ENCODE results near the gene R3HDM4.

The R3HDM4 gene

GRCh38 chr19:947090-947706 lies 34.2 kb upstream of the R3HDM4 start:
- H3K4me1 ChIP-seq = no peaks in the 10 kb centered on the region
- no peaks in the 10 kb centered on the region for H3K36me3 ChIP-seq (ENCODE audit: control insufficient read depth, insufficient read depth, low read length)
- no peaks in the 10 kb centered on the region for H3K27me3 ChIP-seq (ENCODE audit: control insufficient read depth, insufficient read depth, low read length)
- H3K9ac ChIP-seq = no peak overlapping the region
- H3K9me3 ChIP-seq (ENCODE audit: control insufficient read depth, low read length) = no peaks in the 10 kb centered on the region
- no peak overlapping the region for H3K27ac ChIP-seq
- H3K4me3 ChIP-seq (ENCODE audit: low read depth, low read length) = no peak overlapping the region
- TF ChIP-seq CTCF (IDR thresholded peaks at IDR 0.05) = no peak
- H3K79me2 ChIP-seq = peaks cover 66% of the 10 kb centered on the region
- H3K4me2 ChIP-seq (ENCODE audit: low read length) = no peak overlapping the region
- no peak overlapping the region for H2AFZ ChIP-seq

- Histone ChIP-seq H3K27me3 (ENCODE audit: control insufficient read depth, insufficient read depth, low read length) (no peaks in the 10 kb centered on the region), H3K9me3 (ENCODE audit: control insufficient read depth, low read length) (no peaks in the 10 kb centered on the region), H3K4me3 (ENCODE audit: low read depth, low read length) (no peak overlapping the region), H3K79me2 (peaks cover 65% of the 10 kb centered on the region), H2AFZ (no peak overlapping the region), H3K4me2 (ENCODE audit: low read length) (no peak overlapping the region), H3K9ac (no peak overlapping the region), H3K4me1 (peaks cover 9% of the 10 kb centered on the region), H3K36me3 (ENCODE audit: control insufficient read depth, insufficient read depth, low read length) (no peaks in the 10 kb centered on the region), H3K27ac (no peak overlapping the region)
- TF ChIP-seq CTCF (IDR thresholded peaks at IDR 0.05) = no peak
Measured at GRCh38 chr19:945401-946252, 32.6 kb upstream of the R3HDM4 start.

- H3K4me1 ChIP-seq = peaks cover 11% of the 10 kb centered on the region
- no peak for TF ChIP-seq CTCF (IDR thresholded peaks at IDR 0.05)
- H3K4me3 ChIP-seq (ENCODE audit: low read depth, low read length) = no peak overlapping the region
- H3K79me2 ChIP-seq = peaks cover 67% of the 10 kb centered on the region
- H3K36me3 ChIP-seq (ENCODE audit: control insufficient read depth, insufficient read depth, low read length) = no peaks in the 10 kb centered on the region
- H3K27ac ChIP-seq = no peak overlapping the region
- H3K4me2 ChIP-seq (ENCODE audit: low read length) = no peak overlapping the region
- H3K27me3 ChIP-seq (ENCODE audit: control insufficient read depth, insufficient read depth, low read length) = no peaks in the 10 kb centered on the region
- H3K9me3 ChIP-seq (ENCODE audit: control insufficient read depth, low read length) = no peaks in the 10 kb centered on the region
- H2AFZ ChIP-seq = no peak overlapping the region
- no peak overlapping the region for H3K9ac ChIP-seq
Measured at GRCh38 chr19:944663-945241, 31.7 kb upstream of the R3HDM4 start.

GRCh38 chr19:944171-944567 lies 31.1 kb upstream of the R3HDM4 start:
- Histone ChIP-seq H3K27ac (no peak overlapping the region), H3K4me2 (ENCODE audit: low read length) (no peak overlapping the region), H2AFZ (no peak overlapping the region)

More at GRCh38 chr19:944171-944567, 31.1 kb upstream of the R3HDM4 start:
- Histone ChIP-seq H3K4me3 (ENCODE audit: low read depth, low read length) (no peak overlapping the region), H3K27me3 (ENCODE audit: control insufficient read depth, insufficient read depth, low read length) (no peaks in the 10 kb centered on the region), H3K4me1 (peaks cover 11% of the 10 kb centered on the region), H3K79me2 (peaks cover 69% of the 10 kb centered on the region), H3K9ac (no peak overlapping the region), H3K36me3 (ENCODE audit: control insufficient read depth, insufficient read depth, low read length) (no peaks in the 10 kb centered on the region), H3K9me3 (ENCODE audit: control insufficient read depth, low read length) (no peaks in the 10 kb centered on the region)
- no peak for TF ChIP-seq CTCF (IDR thresholded peaks at IDR 0.05)

All from parathyroid adenoma (tissue), 2 donors.